CD4-positive, alpha-beta T cell treated with Interferon alpha-2 for 1 hour (primary cell): ENCODE measurements around the gene ZNF100.
"Not testable (repeated sequence)": the region's sequence is repeated elsewhere in the genome, so short reads cannot be mapped to it uniquely, and the experiment has no call there.

Experiments used
- DNase-seq, 2 donors: peaks; one replicate each; pipeline ENCODE4 v3.0.0-alpha.2; 2020 to 2022

Gene ZNF100

DNA sequence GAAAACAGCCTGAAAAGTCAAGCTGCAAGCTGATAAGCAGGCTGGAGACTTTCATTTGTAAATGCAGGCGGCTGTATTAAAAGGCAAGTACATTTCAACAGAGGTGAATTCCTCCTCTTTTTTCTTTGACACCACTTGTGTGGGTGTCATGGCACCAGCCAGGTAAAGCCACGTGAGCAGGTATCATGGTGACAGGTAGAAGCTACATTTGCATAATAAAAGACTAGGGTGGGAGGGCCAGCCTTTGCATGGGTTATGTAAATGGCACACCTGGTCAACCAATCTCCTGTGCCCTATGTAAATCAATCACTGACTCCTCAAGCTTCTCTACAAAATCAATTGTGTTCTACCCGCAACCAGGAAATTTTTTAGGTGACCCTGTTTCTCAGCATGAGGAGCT is 68.2 kb downstream of the ZNF100 start:
- no peak for DNase-seq

- peak in 1 of 2 donors; percentile 56 for DNase-seq
Observed at GRCh38 chr19:21698215-21698614, 69.2 kb downstream of the ZNF100 start.

DNA sequence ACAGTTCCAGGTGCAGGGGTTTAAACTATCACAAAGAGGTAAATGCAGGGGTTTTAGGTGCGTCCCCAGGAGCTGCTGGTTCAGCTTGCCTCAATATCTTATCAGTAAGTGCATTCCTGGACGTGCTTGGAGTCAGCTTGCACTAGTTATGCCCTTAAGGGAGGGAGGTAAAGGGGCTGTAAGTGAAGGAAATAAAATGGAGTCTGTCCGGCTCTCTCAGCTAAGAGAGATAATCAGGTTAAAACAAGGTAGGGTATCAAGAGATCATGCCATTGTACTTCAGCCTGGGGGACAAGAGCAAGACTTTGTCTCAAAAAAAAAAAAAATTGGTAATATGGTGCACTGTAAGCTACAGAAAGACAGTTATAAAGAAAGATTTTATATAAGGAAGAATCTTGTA is 69.7 kb downstream of the ZNF100 start:
- no peak for DNase-seq

- DNase-seq, result no peak
Observed at GRCh38 chr19:21694171-21694906, 73.0 kb downstream of the ZNF100 start.

GRCh38 chr19:21693399-21693798 is 74.0 kb downstream of the ZNF100 start:
- no peak for DNase-seq

DNA sequence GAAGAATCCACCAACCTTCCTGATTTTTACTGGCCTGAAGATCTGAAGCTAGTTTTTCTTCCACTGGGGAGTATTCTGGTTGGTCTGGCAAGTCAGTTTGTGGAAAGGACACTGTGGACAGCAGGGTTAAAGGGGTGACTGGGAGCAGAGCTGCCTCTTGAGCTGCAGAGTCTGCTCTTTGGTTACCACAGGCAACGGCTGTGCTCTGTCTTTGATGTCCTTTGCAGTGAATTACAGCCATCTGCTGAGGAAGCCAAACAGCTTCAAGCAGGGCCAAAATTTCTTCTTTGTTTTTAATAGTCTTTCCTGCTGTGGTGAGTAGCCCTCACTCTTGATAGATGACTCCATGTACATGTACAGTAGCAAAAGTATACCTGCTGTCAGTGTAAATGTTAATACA is 75.7 kb downstream of the ZNF100 start:
- no peak for DNase-seq

GRCh38 chr19:21688464-21688863 is 78.9 kb downstream of the ZNF100 start:
- no peak for DNase-seq

- DNase-seq, result no peak
Observed at GRCh38 chr19:21680671-21681070, 86.7 kb downstream of the ZNF100 start.

- no peak for DNase-seq
Observed at GRCh38 chr19:21680026-21680425, 87.4 kb downstream of the ZNF100 start.

DNA sequence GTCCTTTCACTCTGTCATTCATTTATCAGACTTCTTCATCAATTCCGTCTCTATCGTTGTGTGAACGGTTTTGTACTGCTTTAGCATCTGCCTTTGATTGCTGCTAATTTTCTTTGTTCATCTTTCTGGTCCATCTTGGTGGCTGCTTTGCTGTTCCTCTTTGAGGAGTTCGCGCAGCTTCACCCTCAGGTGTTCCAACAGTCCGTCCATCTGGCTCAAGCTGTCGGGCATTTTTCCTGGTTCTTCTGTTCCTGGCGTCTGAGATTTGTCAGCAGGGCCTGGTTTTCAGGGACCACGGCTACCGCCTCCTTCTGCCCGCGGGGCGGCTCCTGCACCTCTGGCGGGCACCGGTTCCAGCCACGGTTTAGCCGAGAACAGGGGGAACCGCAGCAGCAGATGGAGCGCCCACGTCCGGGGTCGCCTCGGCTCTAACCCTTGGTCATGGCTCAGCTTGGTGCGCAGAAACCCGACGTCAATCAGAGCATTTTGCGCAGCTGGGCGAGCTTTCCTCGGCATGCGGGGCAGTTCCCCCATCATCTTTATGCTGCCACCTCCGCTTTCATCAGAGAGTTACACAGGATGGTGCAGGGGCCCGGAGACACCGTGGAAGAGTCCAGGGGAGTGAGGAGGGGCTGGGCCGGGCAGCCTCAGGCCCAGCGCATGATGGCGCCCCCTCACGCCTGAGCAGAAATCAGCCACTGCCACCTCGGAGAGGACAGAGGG is 89.5 kb downstream of the ZNF100 start:
- peak in 1 of 2 donors; percentile 5 for DNase-seq

DNA sequence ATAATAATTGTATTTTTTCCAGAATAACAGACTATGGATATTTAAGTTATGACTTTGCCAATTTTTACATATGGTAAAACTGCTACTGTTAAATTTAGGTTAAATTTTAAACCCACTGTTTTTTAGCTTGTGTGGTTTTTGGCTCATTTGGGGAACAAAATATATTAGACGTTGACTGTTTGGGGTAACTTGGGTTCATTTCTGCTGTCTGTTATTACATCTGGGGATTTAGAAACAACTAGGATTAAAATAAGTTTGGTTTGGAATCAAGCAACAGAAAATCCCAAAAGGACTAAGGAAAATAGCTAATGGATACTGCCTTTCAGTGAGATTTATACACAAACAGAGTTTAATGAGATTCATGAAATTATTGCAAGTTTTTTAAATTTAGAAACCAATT is 92.9 kb downstream of the ZNF100 start:
- DNase-seq, result no peak

- not testable (repeated sequence) for DNase-seq
Observed at GRCh38 chr19:21673479-21673878, 93.9 kb downstream of the ZNF100 start.
